ENCODE results near the gene FBXO41. TPM values are rescaled to one million over a fixed set of nuclear protein-coding genes. Genes with fewer than 3 reads are reported as not detected.

Gene FBXO41
- total RNA-seq, result 37.6 TPM

GRCh38 chr2:73284296-73285158 is at the start of gene FBXO41:
FBXO41 (minus strand) TSS chr2:73284478; CDS start chr2:73269630, 14,848 bp downstream.

GRCh38 chr2:73293534-73294171 is 9.4 kb upstream of the FBXO41 start, which contains the start of gene EGR4:
EGR4 (minus strand) TSS chr2:73293548; CDS start chr2:73293317, 231 bp downstream.

GRCh38 chr2:73233932-73234832 is 50.1 kb downstream of the FBXO41 start, which contains the start of gene CCT7:
CCT7 (plus strand) TSS chr2:73234308; CDS start chr2:73234379, 71 bp downstream.

GRCh38 chr2:73233154-73233931 is 50.9 kb downstream of the FBXO41 start, which contains the start of gene PRADC1:
PRADC1 (minus strand) TSS chr2:73233239; CDS start chr2:73233160, 79 bp downstream.

GRCh38 chr2:73214120-73215035 is 69.9 kb downstream of the FBXO41 start, which contains the start of gene SMYD5:
SMYD5 (plus strand) TSS chr2:73214245; CDS start chr2:73214267, 22 bp downstream.

Small RNAs within 50 kb of the gene (small RNA-seq; reads per million reads assigned to genes)
- gene RNU6-111P, result not detected

Other genes with a start within 250 kb of the FBXO41 start
- 36.0 TPM for gene SFXN5, start 212.8 kb downstream of the FBXO41 start, total RNA-seq
- 9.2 TPM for gene RAB11FIP5, start 171.5 kb downstream of the FBXO41 start, total RNA-seq
- not detected for gene NOTO, start 81.9 kb downstream of the FBXO41 start, total RNA-seq
- 18.0 TPM for gene SMYD5, start 70.2 kb downstream of the FBXO41 start, total RNA-seq
- gene PRADC1, start 51.2 kb downstream of the FBXO41 start, total RNA-seq, result 12.5 TPM
- gene CCT7, start 50.2 kb downstream of the FBXO41 start, total RNA-seq, result 180 TPM
- gene EGR4, start 9.1 kb upstream of the FBXO41 start, total RNA-seq, result 0.23 TPM
- gene ALMS1, start 101.4 kb upstream of the FBXO41 start, total RNA-seq, result 60.2 TPM

Data from diencephalon (tissue), 1 donor.